Omental fat pad (tissue), 4 donors: Measurements from ENCODE around the gene AOAH. TPM values are rescaled to one million over a fixed set of nuclear protein-coding genes. Genes with fewer than 3 reads are reported as not detected.

ENCODE experiments used
- ATAC-seq: fragments of 150-250 bp; one replicate; pipeline ENCODE4 v1.9.1; 2016; ENCODE audit warnings: mild to moderate bottlenecking, moderate library complexity; ENCODE audit not compliant: low FRiP score
- DNase-seq: peaks from one replicate; pipeline ENCODE4 v3.0.0-alpha.2; 2019; ENCODE audit warnings: low spot score
- total RNA-seq, 4 donors: library from RNA; depleted of rRNA; stranded (reverse); fragments of >200 nt; gene quantifications; one replicate each; pipeline ENCODE4 v1.1.0, GENCODE V29; 2016
- TF ChIP-seq, protein P1 (sequence below), 3 donors: fragments of 450-650 bp; IDR thresholded peaks; one replicate each; pipeline ENCODE4 v1.5.1; 2016 to 2017; ENCODE audit warnings: antibody characterized with exemption in 3 of 3, mild to moderate bottlenecking in 3 of 3, moderate library complexity in 2 of 3

The AOAH gene
- total RNA-seq, 4 donors from 2014 or later, result 5.8 to 27.9 (median 16.7) TPM

- no peak for ATAC-seq
- no peak for DNase-seq
- TF ChIP-seq, protein P1, sequence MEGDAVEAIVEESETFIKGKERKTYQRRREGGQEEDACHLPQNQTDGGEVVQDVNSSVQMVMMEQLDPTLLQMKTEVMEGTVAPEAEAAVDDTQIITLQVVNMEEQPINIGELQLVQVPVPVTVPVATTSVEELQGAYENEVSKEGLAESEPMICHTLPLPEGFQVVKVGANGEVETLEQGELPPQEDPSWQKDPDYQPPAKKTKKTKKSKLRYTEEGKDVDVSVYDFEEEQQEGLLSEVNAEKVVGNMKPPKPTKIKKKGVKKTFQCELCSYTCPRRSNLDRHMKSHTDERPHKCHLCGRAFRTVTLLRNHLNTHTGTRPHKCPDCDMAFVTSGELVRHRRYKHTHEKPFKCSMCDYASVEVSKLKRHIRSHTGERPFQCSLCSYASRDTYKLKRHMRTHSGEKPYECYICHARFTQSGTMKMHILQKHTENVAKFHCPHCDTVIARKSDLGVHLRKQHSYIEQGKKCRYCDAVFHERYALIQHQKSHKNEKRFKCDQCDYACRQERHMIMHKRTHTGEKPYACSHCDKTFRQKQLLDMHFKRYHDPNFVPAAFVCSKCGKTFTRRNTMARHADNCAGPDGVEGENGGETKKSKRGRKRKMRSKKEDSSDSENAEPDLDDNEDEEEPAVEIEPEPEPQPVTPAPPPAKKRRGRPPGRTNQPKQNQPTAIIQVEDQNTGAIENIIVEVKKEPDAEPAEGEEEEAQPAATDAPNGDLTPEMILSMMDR (IDR thresholded peaks at IDR 0.05), result no peak
Measured at GRCh38 chr7:36659172-36659516, 65.2 kb downstream of the AOAH start.

GRCh38 chr7:36658335-36659171, 65.7 kb downstream of the AOAH start:
- ATAC-seq (peak; percentile 48), DNase-seq (no peak)
- TF ChIP-seq, protein P1 (IDR thresholded peaks at IDR 0.05), result no peak

- ATAC-seq, result no peak
- DNase-seq, result no peak
- TF ChIP-seq, protein P1 (IDR thresholded peaks at IDR 0.05), result no peak
Measured at GRCh38 chr7:36657036-36657660, 67.1 kb downstream of the AOAH start.

- DNase-seq, result no peak
- ATAC-seq, result no peak
- TF ChIP-seq, protein P1 (IDR thresholded peaks at IDR 0.05), result no peak
Measured at GRCh38 chr7:36654436-36654835, 69.9 kb downstream of the AOAH start.

DNA sequence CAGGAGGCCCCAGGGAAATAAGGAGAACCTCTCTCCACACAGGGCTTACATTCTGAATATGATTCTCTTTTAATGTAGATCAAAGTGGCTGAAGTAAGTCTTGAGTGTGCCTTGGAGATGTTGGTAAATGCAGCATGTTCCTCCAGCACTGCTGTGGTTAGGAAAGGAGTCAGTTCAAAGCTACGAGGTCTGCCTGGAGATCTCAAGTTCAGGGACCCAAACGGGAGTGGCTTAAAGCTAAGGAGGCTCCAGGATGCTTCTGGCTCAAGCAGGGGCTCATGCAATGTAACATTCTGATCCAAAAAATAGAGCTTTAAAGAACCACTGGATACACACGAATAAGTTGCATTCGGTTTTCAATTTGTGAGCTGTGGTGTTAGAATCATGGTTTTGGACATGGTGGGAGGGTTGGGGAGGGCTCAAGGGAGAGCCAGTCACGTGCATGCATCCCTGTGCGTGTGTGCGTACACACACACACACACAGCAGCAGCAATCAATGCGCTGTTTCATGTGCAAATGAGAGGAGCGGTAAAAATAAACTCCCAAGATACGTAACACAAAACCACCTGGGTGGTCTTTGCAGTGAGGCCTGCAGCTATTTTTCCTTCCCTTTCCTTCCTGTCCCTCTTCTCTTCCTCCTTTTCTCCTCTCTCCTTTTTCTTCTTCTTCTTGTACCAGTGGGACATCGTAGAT, 70.5 kb downstream of the AOAH start:
- DNase-seq, result no peak
- TF ChIP-seq, protein P1 (IDR thresholded peaks at IDR 0.05), result no peak

DNA sequence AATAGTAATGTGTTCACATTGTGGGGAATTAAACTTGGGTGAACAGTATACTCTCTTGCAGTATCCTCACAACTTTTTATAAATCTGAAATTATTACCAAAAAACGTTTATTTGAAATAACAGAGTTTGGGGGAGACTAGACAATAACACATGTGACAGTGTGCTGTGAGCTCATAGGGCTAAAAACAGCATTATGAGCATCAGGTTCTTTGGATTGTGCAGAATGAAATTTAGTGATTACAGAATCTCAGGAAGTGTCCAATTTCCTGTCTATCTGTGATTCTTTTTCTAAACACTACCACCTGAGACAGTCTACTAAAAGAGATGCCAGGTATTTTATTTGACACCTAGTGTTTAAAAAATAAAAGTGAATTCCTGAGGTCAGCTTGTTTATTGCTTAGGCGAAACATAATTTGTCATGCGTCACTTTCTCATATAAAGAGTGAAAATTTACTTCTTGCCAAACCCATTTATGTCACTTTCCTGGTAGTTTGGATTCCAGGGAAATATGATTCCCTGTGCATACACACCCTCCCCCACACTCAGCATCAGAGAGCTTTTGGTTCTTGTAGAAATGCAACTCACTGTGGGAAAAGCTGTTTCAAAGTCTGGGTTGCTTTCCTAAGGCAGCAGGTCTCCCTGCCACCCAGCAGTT, 71.2 kb downstream of the AOAH start:
- ATAC-seq (no peak), DNase-seq (no peak)
- TF ChIP-seq, protein P1 (IDR thresholded peaks at IDR 0.05), result no peak

More for the DNA sequence above, 70.5 kb downstream of the AOAH start:
- no peak for ATAC-seq
